HepG2 (cell line): ENCODE data around the gene CCDC150. TPM values are rescaled to one million over a fixed set of nuclear protein-coding genes. Genes with fewer than 3 reads are reported as not detected.

Experiments
- BCL6 ChIP-seq: IDR thresholded peaks from 2 replicates; pipeline ENCODE4 v1.6.1; 2016; ENCODE audit warnings: missing genetic modification reagents, missing compliant biosample characterization
- CBX5 ChIP-seq: sonication (generic); formaldehyde crosslinking; IDR thresholded peaks from 2 replicates; pipeline ENCODE4 v1.4.0; 2020; ENCODE audit warnings: missing genetic modification reagents, borderline replicate concordance
- FOXA1 ChIP-seq, 2 experiments: fragments of 450-650 bp in 1 of 2; sonication (generic) in 1 of 2; formaldehyde crosslinking in 1 of 2; IDR thresholded peaks; 2 replicates each; pipeline versions ENCODE4 v1.4.0 to v1.6.1; 2016 to 2020; ENCODE audit warnings: missing genetic modification reagents in 1 of 2
- FOXA3 ChIP-seq: IDR thresholded peaks from 2 replicates; pipeline ENCODE4 v1.6.1; 2016; ENCODE audit warnings: missing genetic modification reagents, missing compliant biosample characterization
- FOXO1 ChIP-seq: sonication (generic); formaldehyde crosslinking; IDR thresholded peaks from 2 replicates; pipeline ENCODE4 v1.4.0; 2020; ENCODE audit warnings: missing genetic modification reagents
- HDAC2 ChIP-seq: sonication (generic); formaldehyde crosslinking; IDR thresholded peaks from 2 replicates; pipeline ENCODE4 v1.4.0; 2020; ENCODE audit warnings: missing genetic modification reagents
- HOXA9 ChIP-seq: sonication (generic); formaldehyde crosslinking; IDR thresholded peaks from 2 replicates; pipeline ENCODE4 v1.8.1; 2022; ENCODE audit warnings: missing genetic modification reagents, mild to moderate bottlenecking, moderate library complexity, borderline replicate concordance
- NFATC3 ChIP-seq: sonication (generic); formaldehyde crosslinking; IDR thresholded peaks from 2 replicates; pipeline ENCODE4 v1.5.1; 2020; ENCODE audit warnings: mild to moderate bottlenecking, missing genetic modification reagents
- PAXIP1 ChIP-seq: sonication (generic); formaldehyde crosslinking; conservative IDR thresholded peaks from 2 replicates; pipeline ENCODE4 v1.4.0; 2020; ENCODE audit warnings: mild to moderate bottlenecking, missing genetic modification reagents, moderate library complexity
- RAD21 ChIP-seq: fragments of 450-650 bp; formaldehyde crosslinking; IDR thresholded peaks from 2 replicates; pipeline ENCODE4 v1.5.0; 2020; ENCODE audit warnings: mild to moderate bottlenecking
- STAG1 ChIP-seq: sonication (generic); formaldehyde crosslinking; IDR thresholded peaks from 2 replicates; pipeline ENCODE4 v1.4.0; 2020; ENCODE audit warnings: missing genetic modification reagents
- TARDBP ChIP-seq: sonication (generic); formaldehyde crosslinking; IDR thresholded peaks from 2 replicates; pipeline ENCODE4 v1.8.0; 2022; ENCODE audit warnings: mild to moderate bottlenecking, missing genetic modification reagents
- ZBTB40 ChIP-seq, 2 experiments: fragments of 450-650 bp in 1 of 2; sonication (generic) in 1 of 2; formaldehyde crosslinking in 1 of 2; IDR thresholded peaks; 2 replicates each; pipeline versions ENCODE4 v1.6.1 to v1.8.0; 2016 to 2022; ENCODE audit warnings: antibody characterized with exemption in 1 of 2, mild to moderate bottlenecking in 1 of 2, missing genetic modification reagents in 1 of 2
- ZFP1 ChIP-seq: IDR thresholded peaks from 2 replicates; pipeline ENCODE4 v1.6.1; 2016
- ZNF136 ChIP-seq: sonication (generic); formaldehyde crosslinking; IDR thresholded peaks from 2 replicates; pipeline ENCODE4 v1.8.1; 2022; ENCODE audit warnings: low read depth, mild to moderate bottlenecking, moderate library complexity, missing genetic modification reagents
- ZNF274 ChIP-seq: sonication (generic); formaldehyde crosslinking; IDR thresholded peaks from 2 replicates; pipeline ENCODE4 v1.5.1; 2020; ENCODE audit warnings: mild to moderate bottlenecking, missing genetic modification reagents
- ZNF747 ChIP-seq: sonication (generic); formaldehyde crosslinking; IDR thresholded peaks from 2 replicates; pipeline ENCODE4 v1.8.1; 2023; ENCODE audit warnings: missing genetic modification reagents, mild to moderate bottlenecking, borderline replicate concordance
- polyA plus RNA-seq, 8 experiments: library from polyadenylated mRNA; depleted of rRNA in 3 of 8; stranded (reverse) in 7 of 8; unstranded in 1 of 8; fragments of >200 nt; fragmentation: Illumina TruSeq in 4 of 8; extraction: Trizol in 4 of 8; gene quantifications; 2 replicates each; pipeline versions ENCODE4 v1.2.1 to v1.2.3, GENCODE V29; 2011 to 2016; ENCODE audit warnings: low read depth in 4 of 8, missing spikeins in 1 of 8, mixed read lengths in 1 of 8; ENCODE audit not compliant: insufficient read depth in 1 of 8
- total RNA-seq, 5 experiments: library from RNA; depleted of rRNA; stranded (reverse); fragments of >200 nt; fragmentation: Illumina TruSeq; extraction: Trizol; gene quantifications; 2 replicates each; pipeline ENCODE4 v1.2.3, GENCODE V29; 2016; ENCODE audit warnings: low read depth in 1 of 5

CCDC150 gene
- total and polyA plus RNA-seq, 2 of the 13 experiments (the other 11 are each of a cell fraction or from before 2014, with no cell fraction given) = 14.9 to 32.6 TPM

GRCh38 chr2:196750977-196751631 lies 111.6 kb downstream of the CCDC150 start (continued):
- TF ChIP-seq ZBTB40 (IDR thresholded peaks at IDR 0.05) (no peak), ZBTB40 (CRISPR knock-in tag; IDR thresholded peaks at IDR 0.05) (no peak), CBX5 (0 out of 2 replicates have a peak, but pooled peaks have one; percentile 40), ZNF274 (CRISPR knock-in tag) (no peak), HDAC2 (CRISPR knock-in tag) (peak; percentile 44; the same call in 1 of the 2 replicates), FOXA3 (CRISPR knock-in tag) (peak; percentile 86), FOXA1 (IDR thresholded peaks at IDR 0.05) (no peak), FOXA1 (CRISPR knock-in tag; IDR thresholded peaks at IDR 0.05) (peak; percentile 88), BCL6 (peak; percentile 26; the same call in 1 of the 2 replicates), PAXIP1 (CRISPR knock-in tag) (0 out of 2 replicates have a peak, but pooled peaks have one; percentile 11), ZFP1 (CRISPR knock-in tag) (0 out of 2 replicates have a peak, but pooled peaks have one; percentile 35), ZNF136 (CRISPR knock-in tag) (0 out of 2 replicates have a peak, but pooled peaks have one; percentile 46), ZNF747 (peak; percentile 30; the same call in 1 of the 2 replicates), STAG1 (CRISPR knock-in tag) (peak; percentile 54), HOXA9 (no peak), RAD21 (CRISPR knock-in tag) (peak; percentile 44; the same call in 1 of the 2 replicates), TARDBP (0 out of 2 replicates have a peak, but pooled peaks have one; percentile 37), NFATC3 (CRISPR knock-in tag) (0 out of 2 replicates have a peak, but pooled peaks have one; percentile 45), FOXO1 (peak; percentile 63)
